Activated CD8-positive, alpha-beta memory T cell treated with anti-CD3 and anti-CD28 coated beads for 1 hour (primary cell): ENCODE measurements around the gene AVPR2.

Source experiments
- DNase-seq, 2 donors: peaks; one replicate each; pipeline ENCODE4 v3.0.0-alpha.2; 2020; ENCODE audit warnings: low read depth in 1 of 2; ENCODE audit errors: extremely low read depth in 1 of 2

AVPR2 gene

GRCh38 chrX:153930011-153930910 lies 25.8 kb downstream of the AVPR2 start:
- DNase-seq: no peak

GRCh38 chrX:153931151-153931550 lies 26.7 kb downstream of the AVPR2 start:
- no peak for DNase-seq

GRCh38 chrX:153931748-153932147 lies 27.3 kb downstream of the AVPR2 start:
- DNase-seq: no peak

GRCh38 chrX:153932220-153932915 lies 27.9 kb downstream of the AVPR2 start:
- DNase-seq: no peak

GRCh38 chrX:153933748-153934147 lies 29.3 kb downstream of the AVPR2 start:
- DNase-seq: no peak

GRCh38 chrX:153934148-153934761 lies 29.8 kb downstream of the AVPR2 start:
- no peak for DNase-seq

- DNase-seq: no peak
Measured at GRCh38 chrX:153934762-153935325, 30.4 kb downstream of the AVPR2 start, which contains the start of gene NAA10. Gene NAA10 (minus strand): TSS chrX:153935037. CDS start chrX:153934904, 133 bp downstream.

- DNase-seq: no peak
Measured at GRCh38 chrX:153935326-153935851, 30.9 kb downstream of the AVPR2 start.

GRCh38 chrX:153937056-153937455 lies 32.6 kb downstream of the AVPR2 start:
- no peak for DNase-seq

- no peak for DNase-seq
Measured at GRCh38 chrX:153938226-153938786, 33.8 kb downstream of the AVPR2 start.

- DNase-seq: no peak
Measured at GRCh38 chrX:153939573-153939972, 35.1 kb downstream of the AVPR2 start.

GRCh38 chrX:153941336-153942252 lies 37.1 kb downstream of the AVPR2 start:
- no peak for DNase-seq

GRCh38 chrX:153944140-153944799 lies 39.8 kb downstream of the AVPR2 start, which contains the start of gene RENBP:
Gene RENBP (minus strand): TSS chrX:153944643. CDS start chrX:153944610, 33 bp downstream.
- DNase-seq: no peak

- DNase-seq: no peak
Measured at GRCh38 chrX:153944800-153945150, 40.3 kb downstream of the AVPR2 start.

GRCh38 chrX:153945956-153946943 lies 41.8 kb downstream of the AVPR2 start:
- DNase-seq: no peak

GRCh38 chrX:153947009-153947769 lies 42.7 kb downstream of the AVPR2 start:
- DNase-seq: peak; percentile 51 to 55

GRCh38 chrX:153948002-153948466 lies 43.6 kb downstream of the AVPR2 start:
- DNase-seq: no peak
